SK-N-SH treated with all-trans-retinoic acid at 6 μM for 48 hours (cell line): ENCODE results near the gene CDK11B.

Source experiments
- BACH2 ChIP-seq: fragments of 250-450 bp; sonication (Bioruptor Pico); IDR thresholded peaks from 2 replicates; pipeline ENCODE4 v1.9.0; 2021; ENCODE audit warnings: mild to moderate bottlenecking, borderline replicate concordance
- OSR1 ChIP-seq: fragments of 250-450 bp; sonication (Bioruptor Pico); IDR thresholded peaks from 2 replicates; pipeline ENCODE4 v1.8.0; 2022; ENCODE audit warnings: moderate library complexity, mild to moderate bottlenecking, inconsistent platforms
- RARB ChIP-seq: fragments of 250-450 bp; sonication (Bioruptor Pico); IDR thresholded peaks from 2 replicates; pipeline ENCODE4 v1.8.0; 2021; ENCODE audit warnings: mild to moderate bottlenecking, moderate library complexity
- TCF4 ChIP-seq: fragments of 250-450 bp; sonication (Bioruptor Pico); IDR thresholded peaks from 2 replicates; pipeline ENCODE4 v1.8.0; 2021; ENCODE audit warnings: mild to moderate bottlenecking, moderate library complexity, borderline replicate concordance
- ZNF70 ChIP-seq: fragments of 450-650 bp; formaldehyde crosslinking; IDR thresholded peaks from 2 replicates; pipeline ENCODE4 v1.5.0; 2020; ENCODE audit warnings: mild to moderate bottlenecking, moderate library complexity
- TF ChIP-seq, protein P1 (sequence below): fragments of 250-450 bp; sonication (Bioruptor Pico); IDR thresholded peaks from 2 replicates; pipeline ENCODE4 v1.8.0; 2021; ENCODE audit warnings: low read depth, mild to moderate bottlenecking, moderate library complexity, borderline replicate concordance
- TF ChIP-seq, protein P2 (sequence below): fragments of 250-450 bp; sonication (Bioruptor Pico); IDR thresholded peaks from 2 replicates; pipeline ENCODE4 v1.5.0; 2020; ENCODE audit warnings: mild to moderate bottlenecking, moderate library complexity
- TF ChIP-seq, protein P3 (sequence below): fragments of 250-450 bp; sonication (Bioruptor Pico); IDR thresholded peaks from 2 replicates; pipeline ENCODE4 v1.8.0; 2020; ENCODE audit warnings: mild to moderate bottlenecking, moderate library complexity, borderline replicate concordance

DNA sequence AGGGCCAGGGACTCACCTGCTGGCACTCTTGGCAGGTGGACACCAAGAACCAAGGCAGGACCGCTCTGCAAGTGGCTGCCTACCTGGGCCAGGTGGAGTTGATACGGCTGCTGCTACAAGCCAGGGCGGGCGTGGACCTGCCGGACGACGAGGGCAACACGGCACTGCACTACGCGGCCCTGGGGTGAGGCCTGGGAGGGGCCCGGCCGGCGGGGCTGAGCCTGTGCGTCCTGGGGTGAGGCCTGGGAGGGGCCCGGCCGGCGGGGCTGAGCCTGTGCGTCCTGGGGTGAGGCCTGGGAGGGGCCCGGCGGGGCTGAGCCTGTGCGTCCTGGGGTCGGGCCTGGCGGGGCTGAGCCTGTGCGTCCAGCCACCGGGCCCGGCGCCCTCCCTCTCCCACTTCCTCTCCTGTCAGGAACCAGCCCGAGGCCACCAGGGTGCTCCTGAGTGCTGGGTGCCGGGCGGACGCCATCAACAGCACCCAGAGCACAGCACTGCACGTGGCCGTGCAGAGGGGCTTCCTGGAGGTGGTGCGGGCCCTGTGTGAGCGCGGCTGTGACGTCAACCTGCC, 31.5 kb downstream of the CDK11B start:
- TF ChIP-seq OSR1 (CRISPR knock-in tag): no peak
- TF ChIP-seq, protein P1, sequence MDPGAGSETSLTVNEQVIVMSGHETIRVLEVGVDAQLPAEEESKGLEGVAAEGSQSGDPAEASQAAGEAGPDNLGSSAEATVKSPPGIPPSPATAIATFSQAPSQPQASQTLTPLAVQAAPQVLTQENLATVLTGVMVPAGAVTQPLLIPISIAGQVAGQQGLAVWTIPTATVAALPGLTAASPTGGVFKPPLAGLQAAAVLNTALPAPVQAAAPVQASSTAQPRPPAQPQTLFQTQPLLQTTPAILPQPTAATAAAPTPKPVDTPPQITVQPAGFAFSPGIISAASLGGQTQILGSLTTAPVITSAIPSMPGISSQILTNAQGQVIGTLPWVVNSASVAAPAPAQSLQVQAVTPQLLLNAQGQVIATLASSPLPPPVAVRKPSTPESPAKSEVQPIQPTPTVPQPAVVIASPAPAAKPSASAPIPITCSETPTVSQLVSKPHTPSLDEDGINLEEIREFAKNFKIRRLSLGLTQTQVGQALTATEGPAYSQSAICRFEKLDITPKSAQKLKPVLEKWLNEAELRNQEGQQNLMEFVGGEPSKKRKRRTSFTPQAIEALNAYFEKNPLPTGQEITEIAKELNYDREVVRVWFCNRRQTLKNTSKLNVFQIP (CRISPR knock-in tag): no peak
- no peak for TF ChIP-seq RARB
- TF ChIP-seq, protein P2, sequence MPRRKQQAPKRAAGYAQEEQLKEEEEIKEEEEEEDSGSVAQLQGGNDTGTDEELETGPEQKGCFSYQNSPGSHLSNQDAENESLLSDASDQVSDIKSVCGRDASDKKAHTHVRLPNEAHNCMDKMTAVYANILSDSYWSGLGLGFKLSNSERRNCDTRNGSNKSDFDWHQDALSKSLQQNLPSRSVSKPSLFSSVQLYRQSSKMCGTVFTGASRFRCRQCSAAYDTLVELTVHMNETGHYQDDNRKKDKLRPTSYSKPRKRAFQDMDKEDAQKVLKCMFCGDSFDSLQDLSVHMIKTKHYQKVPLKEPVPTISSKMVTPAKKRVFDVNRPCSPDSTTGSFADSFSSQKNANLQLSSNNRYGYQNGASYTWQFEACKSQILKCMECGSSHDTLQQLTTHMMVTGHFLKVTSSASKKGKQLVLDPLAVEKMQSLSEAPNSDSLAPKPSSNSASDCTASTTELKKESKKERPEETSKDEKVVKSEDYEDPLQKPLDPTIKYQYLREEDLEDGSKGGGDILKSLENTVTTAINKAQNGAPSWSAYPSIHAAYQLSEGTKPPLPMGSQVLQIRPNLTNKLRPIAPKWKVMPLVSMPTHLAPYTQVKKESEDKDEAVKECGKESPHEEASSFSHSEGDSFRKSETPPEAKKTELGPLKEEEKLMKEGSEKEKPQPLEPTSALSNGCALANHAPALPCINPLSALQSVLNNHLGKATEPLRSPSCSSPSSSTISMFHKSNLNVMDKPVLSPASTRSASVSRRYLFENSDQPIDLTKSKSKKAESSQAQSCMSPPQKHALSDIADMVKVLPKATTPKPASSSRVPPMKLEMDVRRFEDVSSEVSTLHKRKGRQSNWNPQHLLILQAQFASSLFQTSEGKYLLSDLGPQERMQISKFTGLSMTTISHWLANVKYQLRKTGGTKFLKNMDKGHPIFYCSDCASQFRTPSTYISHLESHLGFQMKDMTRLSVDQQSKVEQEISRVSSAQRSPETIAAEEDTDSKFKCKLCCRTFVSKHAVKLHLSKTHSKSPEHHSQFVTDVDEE (CRISPR knock-in tag): no peak
- no peak for TF ChIP-seq BACH2
- TF ChIP-seq, protein P3, sequence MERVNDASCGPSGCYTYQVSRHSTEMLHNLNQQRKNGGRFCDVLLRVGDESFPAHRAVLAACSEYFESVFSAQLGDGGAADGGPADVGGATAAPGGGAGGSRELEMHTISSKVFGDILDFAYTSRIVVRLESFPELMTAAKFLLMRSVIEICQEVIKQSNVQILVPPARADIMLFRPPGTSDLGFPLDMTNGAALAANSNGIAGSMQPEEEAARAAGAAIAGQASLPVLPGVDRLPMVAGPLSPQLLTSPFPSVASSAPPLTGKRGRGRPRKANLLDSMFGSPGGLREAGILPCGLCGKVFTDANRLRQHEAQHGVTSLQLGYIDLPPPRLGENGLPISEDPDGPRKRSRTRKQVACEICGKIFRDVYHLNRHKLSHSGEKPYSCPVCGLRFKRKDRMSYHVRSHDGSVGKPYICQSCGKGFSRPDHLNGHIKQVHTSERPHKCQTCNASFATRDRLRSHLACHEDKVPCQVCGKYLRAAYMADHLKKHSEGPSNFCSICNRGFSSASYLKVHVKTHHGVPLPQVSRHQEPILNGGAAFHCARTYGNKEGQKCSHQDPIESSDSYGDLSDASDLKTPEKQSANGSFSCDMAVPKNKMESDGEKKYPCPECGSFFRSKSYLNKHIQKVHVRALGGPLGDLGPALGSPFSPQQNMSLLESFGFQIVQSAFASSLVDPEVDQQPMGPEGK (CRISPR knock-in tag): no peak
- no peak for TF ChIP-seq TCF4
- TF ChIP-seq ZNF70 (CRISPR knock-in tag): no peak
